Activated CD8-positive, alpha-beta memory T cell treated with anti-CD3 and anti-CD28 coated beads, Interleukin-2, amount 50 U/mL, for 24 hours (primary cell): ENCODE measurements around the gene C15orf40.
"Not testable (repeated sequence)": the region's sequence is repeated elsewhere in the genome, so short reads cannot be mapped to it uniquely, and the experiment has no call there.

Experiments used
- DNase-seq: peaks from one replicate; pipeline ENCODE4 v3.0.0-alpha.2; 2020; ENCODE audit errors: extremely low read depth

Gene C15orf40

GRCh38 chr15:83011271-83012075 lies at the start of gene C15orf40:
TSS of gene C15orf40 (minus strand) at chr15:83011639. CDS start at chr15:83011607, 32 bp downstream.
- peak; percentile 77 for DNase-seq

- no peak for DNase-seq
Observed at GRCh38 chr15:83057696-83058376, 46.4 kb upstream of the C15orf40 start.

DNA sequence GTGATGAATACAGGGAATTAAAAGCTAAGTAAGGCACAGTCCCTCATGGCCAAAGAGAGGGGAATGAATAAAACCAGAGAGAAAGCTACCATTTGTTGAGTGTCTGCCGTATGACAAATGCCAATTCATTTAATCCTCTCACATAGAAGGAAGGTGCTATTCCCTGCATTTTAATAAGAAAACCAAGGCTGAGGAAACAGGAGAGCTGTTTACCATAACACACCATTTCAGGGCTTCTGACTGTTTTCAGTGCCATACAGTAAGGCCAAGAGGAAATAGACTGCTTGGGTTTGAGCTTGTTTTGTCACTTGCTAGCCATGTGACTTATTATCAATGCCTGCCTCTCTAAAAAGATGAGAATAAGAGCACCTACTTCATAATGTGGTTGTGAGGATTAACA lies 45.6 kb upstream of the C15orf40 start:
- no peak for DNase-seq

GRCh38 chr15:83053151-83053550 lies 41.7 kb upstream of the C15orf40 start:
- DNase-seq, result no peak

DNA sequence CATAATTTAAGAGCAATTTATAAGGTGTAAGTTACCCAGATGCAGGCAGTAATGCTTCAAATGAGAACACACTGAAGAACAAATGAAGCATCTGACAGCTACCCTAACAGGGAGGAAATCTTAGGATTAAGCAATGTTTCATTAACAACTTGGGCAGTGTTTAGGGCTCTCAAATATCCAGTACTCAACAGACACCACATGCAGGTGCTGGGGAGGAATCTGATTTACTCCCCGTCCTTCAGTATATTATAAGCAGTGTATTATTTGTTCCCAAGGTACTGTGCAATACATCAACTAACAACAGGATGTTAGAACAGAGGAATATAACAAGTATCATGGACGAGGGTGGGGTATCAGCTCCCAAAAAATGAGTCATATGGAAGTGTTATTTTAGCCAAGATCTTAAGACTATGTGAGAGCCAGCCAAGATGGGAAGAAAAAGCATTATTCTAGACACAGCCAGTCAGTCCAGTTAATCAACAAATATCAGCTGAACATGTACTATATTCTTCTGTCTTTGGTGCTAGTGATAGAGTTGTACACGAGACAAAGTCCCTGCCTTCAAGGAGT lies 35.2 kb upstream of the C15orf40 start:
- no peak for DNase-seq

- DNase-seq, result no peak
Observed at GRCh38 chr15:83044156-83044555, 32.7 kb upstream of the C15orf40 start.

DNA sequence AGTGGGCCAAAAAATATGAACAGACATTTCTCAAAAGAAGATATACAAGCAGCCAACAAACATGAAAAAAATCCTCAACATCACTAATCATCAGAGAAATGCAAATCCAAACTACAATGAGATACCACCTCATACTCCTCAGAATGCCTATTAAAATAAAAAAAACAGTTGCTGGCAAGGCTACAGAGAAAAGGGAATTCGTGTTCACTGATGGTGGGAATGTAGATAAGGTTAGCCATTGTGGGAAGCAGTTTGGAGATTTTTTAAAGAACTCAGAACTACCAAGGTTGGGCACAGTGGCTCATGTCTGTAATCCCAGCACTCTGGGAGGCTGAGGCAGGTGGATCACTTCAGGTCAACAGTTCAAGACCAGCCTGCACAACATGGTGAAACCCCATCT lies 27.8 kb upstream of the C15orf40 start:
- no peak for DNase-seq

- DNase-seq, result no peak
Observed at GRCh38 chr15:83036253-83036652, 24.8 kb upstream of the C15orf40 start.

- not testable (repeated sequence) for DNase-seq
Observed at GRCh38 chr15:83031234-83031633, 19.8 kb upstream of the C15orf40 start.

- no peak for DNase-seq
Observed at GRCh38 chr15:83030021-83030420, 18.6 kb upstream of the C15orf40 start.

DNA sequence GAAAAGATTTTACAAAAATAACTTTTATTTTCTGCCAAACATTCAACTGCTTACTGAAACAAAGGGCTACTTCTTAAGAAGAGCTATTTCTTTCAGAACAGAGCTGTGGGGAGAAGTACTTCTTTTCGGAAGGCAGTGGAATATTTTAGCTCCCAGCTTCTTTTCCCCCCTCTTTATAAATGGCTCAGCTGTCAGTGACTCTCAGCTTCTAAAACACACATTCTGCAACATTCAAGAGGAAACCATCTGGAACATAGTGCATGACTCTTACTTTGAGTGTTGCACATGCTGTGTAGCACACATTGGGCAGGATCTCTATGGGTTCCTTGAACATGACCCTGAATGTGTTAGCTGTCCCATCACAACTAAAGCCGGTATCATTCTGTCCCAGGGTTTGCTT lies 7.0 kb upstream of the C15orf40 start:
- no peak for DNase-seq

DNA sequence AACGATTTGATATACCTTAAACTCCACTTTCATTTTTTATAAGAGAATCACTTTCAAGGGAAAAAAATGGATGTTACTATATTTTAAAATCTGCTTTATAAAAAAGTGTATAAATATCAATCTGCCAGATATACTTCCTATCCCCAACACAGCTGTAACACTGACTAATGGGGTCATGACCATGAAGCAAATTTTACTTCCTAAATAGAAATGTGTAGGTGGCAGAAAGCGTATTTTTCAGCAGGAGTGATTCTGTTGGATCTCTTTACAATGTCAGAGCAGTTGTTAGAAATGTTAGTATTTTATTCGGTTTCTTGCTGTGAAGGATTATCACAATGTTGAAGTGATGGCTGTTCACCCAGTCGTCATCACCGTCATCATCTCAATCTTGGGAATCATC lies 5.5 kb upstream of the C15orf40 start:
- DNase-seq, result no peak

- DNase-seq, result no peak
Observed at GRCh38 chr15:83015361-83015760, 3.9 kb upstream of the C15orf40 start.

GRCh38 chr15:83014205-83014653 lies 2.8 kb upstream of the C15orf40 start:
- DNase-seq, result no peak

- DNase-seq, result no peak
Observed at GRCh38 chr15:83012636-83013035, 1.2 kb upstream of the C15orf40 start.

- no peak for DNase-seq
Observed at GRCh38 chr15:83012076-83012426, 612 bp upstream of the C15orf40 start.

DNA sequence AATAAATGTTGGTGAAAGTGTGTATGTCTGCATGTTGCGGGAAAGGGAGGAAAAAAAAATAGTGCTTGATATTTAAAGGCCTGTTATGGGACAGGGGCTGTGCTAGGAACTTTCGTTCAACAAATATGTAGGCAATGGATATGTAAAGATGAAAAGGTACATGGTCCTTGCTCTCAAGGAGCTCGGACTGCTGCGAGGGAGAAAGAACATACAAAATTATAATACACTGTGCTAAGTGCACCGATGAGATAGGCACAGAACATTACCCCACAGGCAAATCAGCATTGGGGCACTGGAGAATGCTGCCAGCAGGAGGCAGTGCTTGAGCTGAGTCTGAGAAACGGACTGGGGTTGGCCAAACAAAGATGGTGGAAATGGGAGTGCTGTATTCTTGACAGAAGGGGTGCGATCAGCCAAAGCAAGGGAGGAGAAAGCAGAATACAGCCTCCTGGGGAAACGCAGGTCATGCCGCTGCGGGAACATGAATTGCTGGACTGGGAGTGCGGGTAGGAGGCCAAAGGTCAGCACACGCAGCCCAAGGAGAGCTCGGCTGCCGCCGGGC lies 649 bp downstream of the C15orf40 start:
- DNase-seq, result peak; percentile 49

- DNase-seq, result not testable (repeated sequence)
Observed at GRCh38 chr15:83000672-83001031, 10.8 kb downstream of the C15orf40 start.

GRCh38 chr15:82999905-83000671 lies 11.4 kb downstream of the C15orf40 start:
- no peak for DNase-seq

GRCh38 chr15:82999426-82999825 lies 12.0 kb downstream of the C15orf40 start:
- DNase-seq, result no peak

DNA sequence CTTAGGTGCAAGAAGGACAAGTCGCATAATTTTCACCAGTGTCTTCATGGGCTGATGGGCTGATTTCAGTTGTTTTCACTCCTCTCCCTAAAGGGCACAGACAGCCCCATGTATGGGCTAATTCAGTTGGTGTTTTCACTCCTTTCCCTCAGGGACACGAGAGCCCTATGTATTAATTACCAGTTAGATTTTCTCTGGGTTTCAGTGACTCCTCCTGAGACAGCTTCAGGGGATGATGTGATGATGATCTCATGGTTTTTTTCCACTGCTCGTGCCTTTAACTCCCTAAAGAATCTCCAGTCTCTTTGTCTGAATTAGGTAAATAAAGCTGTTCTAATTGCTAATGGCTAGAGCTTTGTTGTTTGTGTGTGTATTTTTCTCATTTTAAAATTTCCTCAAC lies 15.5 kb downstream of the C15orf40 start:
- DNase-seq, result no peak

DNA sequence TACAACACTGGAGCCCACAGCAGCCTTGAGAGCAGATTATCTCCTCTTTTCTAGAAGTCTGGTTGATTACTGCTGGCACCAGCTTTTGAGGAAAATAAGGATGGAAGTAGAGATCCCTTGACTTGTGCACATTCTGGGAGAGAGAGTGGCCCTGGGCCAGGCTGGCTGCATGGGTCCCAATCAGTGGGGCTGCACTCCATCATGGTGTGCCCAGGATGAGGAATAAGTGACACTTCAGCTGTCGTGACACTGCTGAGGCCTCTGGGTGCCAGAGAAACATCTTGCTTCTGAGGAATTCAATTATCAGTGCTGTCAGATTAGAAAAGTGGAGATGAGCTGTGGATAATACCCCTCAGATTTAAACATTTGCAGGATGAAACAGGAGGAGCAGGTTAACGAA lies 16.4 kb downstream of the C15orf40 start:
- DNase-seq, result no peak
